Body of pancreas (tissue), 4 donors: ENCODE measurements around the gene SLC12A6.

ENCODE experiments used
- POLR2A ChIP-seq, 3 donors: fragments of 450-650 bp; IDR thresholded peaks; one replicate each; pipeline ENCODE4 v1.6.1; 2016; ENCODE audit warnings: antibody characterized with exemption in 3 of 3, mild to moderate bottlenecking in 2 of 3
- TF ChIP-seq, protein P1 (sequence below), 7 experiments: fragments of 450-650 bp in 4 of 7; fragments of 200-600 bp in 3 of 7; sonication (generic) in 3 of 7; IDR thresholded peaks; one replicate each; pipeline ENCODE4 v1.5.1; 2016 to 2019; ENCODE audit warnings: antibody characterized with exemption in 7 of 7

GRCh38 chr15:34359416-34359815 lies 21.8 kb upstream of the SLC12A6 start:
- TF ChIP-seq, protein P1, sequence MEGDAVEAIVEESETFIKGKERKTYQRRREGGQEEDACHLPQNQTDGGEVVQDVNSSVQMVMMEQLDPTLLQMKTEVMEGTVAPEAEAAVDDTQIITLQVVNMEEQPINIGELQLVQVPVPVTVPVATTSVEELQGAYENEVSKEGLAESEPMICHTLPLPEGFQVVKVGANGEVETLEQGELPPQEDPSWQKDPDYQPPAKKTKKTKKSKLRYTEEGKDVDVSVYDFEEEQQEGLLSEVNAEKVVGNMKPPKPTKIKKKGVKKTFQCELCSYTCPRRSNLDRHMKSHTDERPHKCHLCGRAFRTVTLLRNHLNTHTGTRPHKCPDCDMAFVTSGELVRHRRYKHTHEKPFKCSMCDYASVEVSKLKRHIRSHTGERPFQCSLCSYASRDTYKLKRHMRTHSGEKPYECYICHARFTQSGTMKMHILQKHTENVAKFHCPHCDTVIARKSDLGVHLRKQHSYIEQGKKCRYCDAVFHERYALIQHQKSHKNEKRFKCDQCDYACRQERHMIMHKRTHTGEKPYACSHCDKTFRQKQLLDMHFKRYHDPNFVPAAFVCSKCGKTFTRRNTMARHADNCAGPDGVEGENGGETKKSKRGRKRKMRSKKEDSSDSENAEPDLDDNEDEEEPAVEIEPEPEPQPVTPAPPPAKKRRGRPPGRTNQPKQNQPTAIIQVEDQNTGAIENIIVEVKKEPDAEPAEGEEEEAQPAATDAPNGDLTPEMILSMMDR (IDR thresholded peaks at IDR 0.05) = no peak
- no peak for TF ChIP-seq POLR2A (IDR thresholded peaks at IDR 0.05)
